Fibroblast of skin of right biceps (primary cell): ENCODE measurements around the gene TULP4.
A peak's percentile ranks its signal among the peaks of the same experiment; 100 is the strongest.
"Not testable (repeated sequence)": the region's sequence is repeated elsewhere in the genome, so short reads cannot be mapped to it uniquely, and the experiment has no call there.

Experiments used
- DNase-seq: peaks from one replicate; pipeline ENCODE4 v3.0.0-alpha.2; 2013

The TULP4 gene

GRCh38 chr6:158538741-158539140, 226.5 kb downstream of the TULP4 start:
- DNase-seq = no peak

GRCh38 chr6:158539413-158539812, 227.1 kb downstream of the TULP4 start:
- DNase-seq = no peak

- no peak for DNase-seq
Observed at GRCh38 chr6:158539881-158540280, 227.6 kb downstream of the TULP4 start.

- DNase-seq = no peak
Observed at GRCh38 chr6:158543606-158544185, 231.4 kb downstream of the TULP4 start.

- DNase-seq = no peak
Observed at GRCh38 chr6:158544428-158544827, 232.2 kb downstream of the TULP4 start.

GRCh38 chr6:158545043-158545966, 233.0 kb downstream of the TULP4 start:
- DNase-seq = no peak

- no peak for DNase-seq
Observed at GRCh38 chr6:158548418-158549161, 236.3 kb downstream of the TULP4 start.

GRCh38 chr6:158552055-158552795, 240.0 kb downstream of the TULP4 start:
- DNase-seq = no peak

GRCh38 chr6:158552796-158553138, 240.5 kb downstream of the TULP4 start:
- DNase-seq = no peak

GRCh38 chr6:158554611-158555361, 242.5 kb downstream of the TULP4 start:
- no peak for DNase-seq

- no peak for DNase-seq
Observed at GRCh38 chr6:158556113-158556512, 243.8 kb downstream of the TULP4 start.

GRCh38 chr6:158557110-158557509, 244.8 kb downstream of the TULP4 start:
- DNase-seq = not testable (repeated sequence)

- no peak for DNase-seq
Observed at GRCh38 chr6:158557927-158558326, 245.7 kb downstream of the TULP4 start.

- no peak for DNase-seq
Observed at GRCh38 chr6:158558415-158559306, 246.4 kb downstream of the TULP4 start.

GRCh38 chr6:158559338-158559894, 247.2 kb downstream of the TULP4 start:
- DNase-seq = no peak

- DNase-seq = peak; percentile 88
Observed at GRCh38 chr6:158559895-158560835, 247.9 kb downstream of the TULP4 start, which contains the start of gene TMEM181. Gene TMEM181, plus strand, starts transcription at chr6:158560091. Its CDS starts 134 bp downstream, at chr6:158560225.

- peak; percentile 24 for DNase-seq
Observed at GRCh38 chr6:158560836-158561320, 248.6 kb downstream of the TULP4 start.
